Activated CD4-positive, alpha-beta memory T cell treated with anti-CD3 and anti-CD28 coated beads for 36 hours (primary cell): ENCODE data around the gene S100A16. TPM values are rescaled to one million over a fixed set of nuclear protein-coding genes. Genes with fewer than 3 reads are reported as not detected.

Source experiments
- CTCF ChIA-PET: fragments of 350-600 bp; sonication (Branson Sonifier 250); formaldehyde crosslinking; loops from one replicate; lab custom pipeline; 2021; ENCODE audit warnings: antibody characterized with exemption, inconsistent platforms; lab: Charles Lee
- POLR2A ChIA-PET: fragments of 350-600 bp; sonication (Branson Sonifier 250); formaldehyde crosslinking; loops from one replicate; lab custom pipeline; 2021; ENCODE audit warnings: antibody characterized with exemption; lab: Charles Lee
- DNase-seq: peaks from one replicate; pipeline ENCODE4 v3.0.0-alpha.2; 2020
- H3K27ac Mint-ChIP-seq: one replicate; pipeline ENCODE4 v1.8.0; 2021; ENCODE audit warnings: mixed read lengths
- H3K27me3 Mint-ChIP-seq: one replicate; pipeline ENCODE4 v1.8.0; 2021; ENCODE audit warnings: mixed read lengths
- H3K36me3 Mint-ChIP-seq: one replicate; pipeline ENCODE4 v1.8.0; 2021; ENCODE audit warnings: mixed read lengths
- H3K4me1 Mint-ChIP-seq: one replicate; pipeline ENCODE4 v1.8.0; 2021; ENCODE audit warnings: low read depth, mixed read lengths
- H3K4me3 Mint-ChIP-seq: one replicate; pipeline ENCODE4 v1.8.0; 2021; ENCODE audit warnings: mild to moderate bottlenecking, mixed read lengths
- H3K9me3 Mint-ChIP-seq: one replicate; pipeline ENCODE4 v1.8.0; 2021; ENCODE audit warnings: mixed read lengths
- intact Hi-C: fragments of 100-400 bp; cut with micrococcal nuclease; formaldehyde crosslinking; loops from one replicate; pipeline ENCODE4 v1.15.1; 2023
- total RNA-seq, 2 experiments: library from RNA; stranded (reverse); gene quantifications; one replicate each; pipeline ENCODE4 v1.2.3, GENCODE V29; 2021

Gene S100A16
- not detected for total RNA-seq

DNA sequence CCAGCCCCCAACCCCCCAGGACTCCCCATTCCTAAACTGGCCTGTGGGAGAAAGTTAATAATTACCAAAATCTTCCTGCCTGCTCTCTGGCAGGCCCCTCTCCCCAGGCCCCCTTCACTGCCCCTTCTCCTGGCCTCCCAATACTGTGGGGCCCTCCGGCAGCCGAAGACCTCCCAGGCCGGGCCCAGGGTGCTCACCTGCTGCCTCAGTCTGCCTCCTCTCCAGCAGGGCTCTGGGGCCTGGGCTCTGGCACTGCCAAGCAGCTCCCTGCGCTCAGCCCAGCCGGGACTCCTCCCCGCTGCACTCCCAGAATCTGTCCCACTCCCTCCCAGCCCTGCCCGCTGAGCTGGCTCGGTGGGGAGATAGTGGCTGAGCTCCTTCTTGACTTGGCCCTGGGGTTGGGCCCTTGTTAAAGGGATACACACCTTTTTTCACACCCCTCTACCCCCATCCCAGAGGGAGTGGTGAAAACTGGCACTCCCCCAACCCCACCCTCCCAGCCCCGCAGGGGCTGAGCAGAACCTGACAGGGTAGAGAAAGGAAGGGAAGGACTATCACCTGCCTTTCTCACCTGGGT is at the start of gene S100A16:
TSS of gene S100A16 (minus strand) at position 383 of the 577 bp plus-strand sequence. CDS start 4,986 bp downstream, outside the sequence.
- intact Hi-C loops: no loop called here
- H3K4me3 Mint-ChIP-seq: no peak within 1 kb of the TSS
- CTCF ChIA-PET: interaction anchor here (3.6 kb wide), 1 partner anchor 80 kb away, joined by 14 read pairs; no protein-coding TSS in a partner anchor
- H3K27me3 Mint-ChIP-seq: no peaks in the 10 kb centered on the region
- H3K36me3 Mint-ChIP-seq: no peaks in the 10 kb centered on the region
- DNase-seq: no peak
- no peaks in the 10 kb centered on the region for H3K9me3 Mint-ChIP-seq
- no peak within 1 kb of the TSS for H3K27ac Mint-ChIP-seq
- POLR2A ChIA-PET: no interaction called here
- no peaks in the 10 kb centered on the region for H3K4me1 Mint-ChIP-seq

DNA sequence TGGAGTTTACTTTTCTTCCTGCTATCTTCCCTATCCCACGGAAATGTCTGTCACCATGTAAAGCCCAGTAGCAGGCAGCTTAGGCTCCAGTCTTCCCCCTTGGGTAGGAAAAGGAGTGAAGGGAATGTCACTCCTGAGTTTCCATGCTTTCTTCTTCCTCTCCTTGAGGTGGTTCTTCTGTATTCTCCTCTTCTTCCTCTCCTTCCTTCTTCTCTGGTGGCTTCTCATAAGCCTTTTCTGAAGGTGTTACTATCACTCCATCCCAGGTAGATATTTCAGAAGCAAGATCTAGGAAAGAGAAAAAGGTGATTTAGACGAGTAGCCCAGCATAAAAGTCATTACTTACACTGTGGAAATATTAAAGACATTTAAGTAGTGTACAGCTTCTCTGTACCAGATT is 49.3 kb upstream of the S100A16 start:
- ChIA-PET CTCF (interaction anchor here (0.7 to 1.4 kb wide), 2 partner anchors 9 to 90 kb away, joined by 3 to 5 read pairs; no protein-coding TSS in a partner anchor), POLR2A (interaction anchor here (1.0 to 1.5 kb wide), 2 partner anchors 15 to 127 kb away, joined by 3 read pairs; partner anchors contain the start of gene S100A6)
- peaks cover 17% of the 10 kb centered on the region for H3K4me1 Mint-ChIP-seq
- no peak for DNase-seq
- H3K27ac Mint-ChIP-seq: no peak overlapping the region
- H3K9me3 Mint-ChIP-seq: no peaks in the 10 kb centered on the region
- intact Hi-C loops: no loop called here
- no peak overlapping the region for H3K4me3 Mint-ChIP-seq
- H3K36me3 Mint-ChIP-seq: peaks cover 53% of the 10 kb centered on the region
- no peaks in the 10 kb centered on the region for H3K27me3 Mint-ChIP-seq

DNA sequence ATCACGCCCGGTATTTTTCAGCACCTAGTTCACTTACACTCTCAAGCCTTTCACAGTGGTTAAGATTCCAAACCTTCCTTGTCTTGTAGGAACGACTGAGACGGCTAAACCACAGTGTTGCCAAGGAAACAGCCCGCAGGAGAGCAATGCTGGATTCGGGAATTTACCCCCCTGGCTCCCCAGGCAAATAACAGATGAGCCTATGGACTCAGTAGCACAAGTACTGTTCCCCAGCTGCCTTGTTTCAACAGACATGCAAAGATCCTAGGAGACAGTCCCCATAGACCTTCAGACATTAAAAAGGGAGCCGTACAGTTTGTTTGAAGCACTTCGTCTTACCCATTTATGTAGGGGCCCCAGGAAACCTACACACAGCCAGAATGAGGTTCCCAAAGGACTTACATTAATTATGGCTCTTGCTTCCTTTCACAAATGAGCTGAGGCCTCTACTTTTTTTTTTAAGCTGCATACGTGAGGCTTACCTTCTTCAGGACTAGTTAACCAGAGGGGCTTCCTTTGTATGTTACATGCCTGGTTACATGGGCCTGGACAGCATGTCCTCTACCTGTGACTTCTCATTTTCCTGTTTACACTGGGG is 48.3 kb upstream of the S100A16 start:
- H3K27ac Mint-ChIP-seq: no peak overlapping the region
- no peaks in the 10 kb centered on the region for H3K9me3 Mint-ChIP-seq
- CTCF ChIA-PET: no interaction called here
- DNase-seq: no peak
- H3K4me1 Mint-ChIP-seq: peaks cover 17% of the 10 kb centered on the region
- intact Hi-C loops: no loop called here
- no peaks in the 10 kb centered on the region for H3K27me3 Mint-ChIP-seq
- peaks cover 50% of the 10 kb centered on the region for H3K36me3 Mint-ChIP-seq
- POLR2A ChIA-PET: interaction anchor here (0.7 to 1.5 kb wide), 3 partner anchors 14 to 126 kb away, joined by 3 read pairs; partner anchors contain the start of gene S100A6
- H3K4me3 Mint-ChIP-seq: no peak overlapping the region

- H3K36me3 Mint-ChIP-seq: peaks cover 35% of the 10 kb centered on the region
- no peaks in the 10 kb centered on the region for H3K27me3 Mint-ChIP-seq
- H3K27ac Mint-ChIP-seq: peak overlapping the region; percentile 82
- CTCF ChIA-PET: interaction anchor here (1.0 to 1.7 kb wide), 6 partner anchors 13 to 149 kb away, joined by 3 to 6 read pairs (median 4); partner anchors contain the start of gene CHTOP
- POLR2A ChIA-PET: interaction anchor here (0.6 to 2.6 kb wide), 5 partner anchors 11 to 331 kb away, joined by 4 to 12 read pairs (median 7); partner anchors contain the start of genes CHTOP, ILF2 and RPS27
- H3K9me3 Mint-ChIP-seq: no peaks in the 10 kb centered on the region
- DNase-seq: no peak
- peaks cover 17% of the 10 kb centered on the region for H3K4me1 Mint-ChIP-seq
- intact Hi-C loops: loop anchor here (5.0 to 10.0 kb wide), 2 partner anchors 92 to 1345 kb away; partner anchors contain the start of genes S100A2 and ZBTB7B
- peak overlapping the region; percentile 93 for H3K4me3 Mint-ChIP-seq
Measured at GRCh38 chr1:153659656-153660055, 46.7 kb upstream of the S100A16 start.

GRCh38 chr1:153659175-153659534 is 46.2 kb upstream of the S100A16 start:
- no peaks in the 10 kb centered on the region for H3K9me3 Mint-ChIP-seq
- intact Hi-C loops: loop anchor here (5.0 to 10.0 kb wide), 2 partner anchors 92 to 1346 kb away; partner anchors contain the start of genes S100A2 and ZBTB7B
- no peak for DNase-seq
- H3K4me1 Mint-ChIP-seq: peaks cover 17% of the 10 kb centered on the region
- H3K36me3 Mint-ChIP-seq: peaks cover 31% of the 10 kb centered on the region
- ChIA-PET CTCF (interaction anchor here (0.6 to 1.7 kb wide), 7 partner anchors 13 to 149 kb away, joined by 3 to 6 read pairs (median 3); partner anchors contain the start of gene CHTOP), POLR2A (interaction anchor here (1.3 to 2.6 kb wide), 6 partner anchors 9 to 331 kb away, joined by 4 to 16 read pairs (median 9); partner anchors contain the start of genes CHTOP, ILF2 and RPS27)
- H3K27ac Mint-ChIP-seq: peak overlapping the region; percentile 82
- H3K27me3 Mint-ChIP-seq: no peaks in the 10 kb centered on the region
- peak overlapping the region; percentile 93 for H3K4me3 Mint-ChIP-seq

DNA sequence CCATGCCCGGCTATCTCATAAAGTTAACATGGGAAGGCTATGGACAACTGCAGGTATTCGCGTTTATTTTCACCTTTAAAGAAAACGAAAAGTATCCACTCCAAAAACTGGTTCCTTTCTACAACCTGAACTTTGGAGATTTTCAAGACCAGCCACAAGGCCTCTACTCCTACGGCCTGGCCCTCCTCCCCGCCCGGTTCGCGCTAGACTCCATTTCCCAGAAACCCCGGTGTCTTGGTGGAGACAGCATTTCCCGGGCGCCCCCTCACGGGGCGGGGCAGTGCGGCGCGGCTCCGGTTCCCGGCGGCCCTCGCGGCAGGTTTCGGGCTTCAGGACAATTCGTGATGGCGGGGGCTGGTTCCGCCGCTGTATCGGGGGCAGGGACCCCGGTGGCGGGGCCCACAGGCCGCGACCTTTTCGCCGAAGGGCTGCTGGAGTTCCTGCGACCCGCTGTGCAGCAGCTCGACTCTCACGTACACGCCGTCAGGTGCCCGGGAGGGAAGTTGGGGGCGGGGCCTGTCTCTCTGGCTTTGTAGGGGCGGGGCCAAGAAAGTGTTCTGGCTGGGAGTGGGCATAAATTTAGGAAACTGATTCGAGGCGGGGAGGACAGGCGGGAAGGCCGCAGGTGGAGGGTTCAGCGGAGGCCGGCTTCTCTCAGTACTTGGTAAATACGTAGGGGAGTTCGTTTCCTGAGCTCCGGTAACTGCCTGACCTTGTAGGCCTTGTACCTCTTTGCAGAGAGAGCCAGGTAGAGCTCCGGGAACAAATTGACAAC is 45.6 kb upstream of the S100A16 start, which contains the start of gene SNAPIN:
TSS of gene SNAPIN (plus strand) at position 304 of the 775 bp plus-strand sequence. CDS start at position 345, 41 bp downstream.
- H3K9me3 Mint-ChIP-seq: no peaks in the 10 kb centered on the region

DNA sequence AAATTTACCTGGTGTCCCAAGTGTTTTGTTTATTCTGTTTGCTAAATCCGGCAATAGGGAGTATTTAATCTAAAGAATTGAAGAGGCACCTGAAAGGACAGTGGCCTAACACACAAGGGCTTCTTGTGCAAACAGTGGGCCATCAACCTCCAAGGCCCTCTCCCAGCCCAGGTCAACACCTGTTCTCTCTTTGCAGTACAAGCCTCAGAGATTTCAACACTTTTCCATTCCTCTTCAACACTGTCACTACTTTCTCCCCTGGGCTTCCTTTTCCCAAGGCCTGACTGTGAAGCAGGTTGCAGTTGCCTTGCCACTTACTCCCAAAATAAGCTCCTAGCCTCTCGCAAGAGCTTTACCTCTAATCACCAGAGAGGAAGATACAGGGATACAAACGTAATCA is 42.4 kb upstream of the S100A16 start:
- ChIA-PET POLR2A (no interaction called here), CTCF (interaction anchor here (1.3 kb wide), 1 partner anchor 145 kb away, joined by 4 read pairs; no protein-coding TSS in a partner anchor)
- intact Hi-C loops: loop anchor here (5.0 to 10.0 kb wide), 2 partner anchors 88 to 1349 kb away; partner anchors contain the start of genes S100A2 and ZBTB7B

More for the DNA sequence above, 45.6 kb upstream of the S100A16 start, which contains the start of gene SNAPIN:
- peak within 1 kb of the TSS; percentile 82 for H3K27ac Mint-ChIP-seq
- H3K4me1 Mint-ChIP-seq: peaks cover 17% of the 10 kb centered on the region
- DNase-seq: peak; percentile 95
- CTCF ChIA-PET: interaction anchor here (0.6 to 1.7 kb wide), 7 partner anchors 14 to 148 kb away, joined by 3 to 6 read pairs (median 3); partner anchors contain the start of gene CHTOP
- peaks cover 27% of the 10 kb centered on the region for H3K36me3 Mint-ChIP-seq
- intact Hi-C loops: loop anchor here (1.0 to 10.0 kb wide), 4 partner anchors 13 to 1346 kb away; partner anchors contain the start of genes CHTOP, S100A2 and ZBTB7B
- POLR2A ChIA-PET: interaction anchor here (1.3 to 2.6 kb wide), 6 partner anchors 9 to 332 kb away, joined by 4 to 16 read pairs (median 9); partner anchors contain the start of genes CHTOP, ILF2 and RPS27
- peak within 1 kb of the TSS; percentile 93 for H3K4me3 Mint-ChIP-seq
- no peaks in the 10 kb centered on the region for H3K27me3 Mint-ChIP-seq

GRCh38 chr1:153652805-153653500 is 40.0 kb upstream of the S100A16 start:
- no peak for DNase-seq
- Mint-ChIP-seq H3K9me3 (no peaks in the 10 kb centered on the region), H3K4me3 (no peak overlapping the region), H3K27ac (no peak overlapping the region), H3K36me3 (no peaks in the 10 kb centered on the region), H3K4me1 (peaks cover 16% of the 10 kb centered on the region), H3K27me3 (no peaks in the 10 kb centered on the region)
- intact Hi-C loops: loop anchor here (10.0 kb wide), 1 partner anchor 1352 kb away; the partner anchor contains the start of gene ZBTB7B
- POLR2A ChIA-PET: interaction anchor here (2.4 kb wide), 1 partner anchor 19 kb away, joined by 6 read pairs; the partner anchor contains the start of gene CHTOP
- CTCF ChIA-PET: interaction anchor here (1.4 to 2.1 kb wide), 2 partner anchors 121 to 143 kb away, joined by 4 to 7 read pairs; no protein-coding TSS in a partner anchor

More for the DNA sequence above, 42.4 kb upstream of the S100A16 start:
- H3K27ac Mint-ChIP-seq: no peak overlapping the region
- H3K4me3 Mint-ChIP-seq: no peak overlapping the region
- H3K36me3 Mint-ChIP-seq: peaks cover 1% of the 10 kb centered on the region
- no peaks in the 10 kb centered on the region for H3K27me3 Mint-ChIP-seq
- no peak for DNase-seq
- H3K4me1 Mint-ChIP-seq: peaks cover 15% of the 10 kb centered on the region
- H3K9me3 Mint-ChIP-seq: no peaks in the 10 kb centered on the region

- Mint-ChIP-seq H3K36me3 (peaks cover 2% of the 10 kb centered on the region), H3K4me3 (no peak overlapping the region), H3K4me1 (peaks cover 21% of the 10 kb centered on the region), H3K27me3 (no peaks in the 10 kb centered on the region), H3K9me3 (no peaks in the 10 kb centered on the region), H3K27ac (no peak overlapping the region)
- no peak for DNase-seq
- intact Hi-C loops: loop anchor here (10.0 kb wide), 1 partner anchor 1353 kb away; the partner anchor contains the start of gene ZBTB7B
- POLR2A ChIA-PET: interaction anchor here (0.7 to 2.4 kb wide), 4 partner anchors 13 to 76 kb away, joined by 3 to 6 read pairs (median 4); partner anchors contain the start of genes CHTOP and INTS3
- CTCF ChIA-PET: interaction anchor here (0.9 to 2.1 kb wide), 5 partner anchors 14 to 157 kb away, joined by 3 to 7 read pairs (median 4); no protein-coding TSS in a partner anchor
Measured at GRCh38 chr1:153651771-153652170, 38.8 kb upstream of the S100A16 start.

DNA sequence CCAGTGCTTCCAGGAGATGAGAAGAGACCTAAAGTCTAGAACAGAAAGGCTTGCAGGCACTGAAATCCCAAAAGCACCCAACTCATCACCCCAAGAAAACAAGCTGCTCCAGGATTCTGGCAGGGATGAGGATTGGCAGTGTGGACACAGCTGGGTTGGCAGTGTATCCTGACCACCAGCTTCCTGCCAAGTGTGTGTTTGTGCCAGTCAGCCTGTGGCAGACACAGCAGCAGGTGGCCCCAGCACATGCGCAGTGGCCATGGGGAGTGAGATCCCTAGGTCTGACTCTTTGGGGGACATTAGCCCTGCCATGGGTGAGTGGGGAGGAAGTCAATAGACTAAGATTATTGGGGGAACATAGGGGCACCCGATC is 36.9 kb upstream of the S100A16 start:
- Mint-ChIP-seq H3K27me3 (no peaks in the 10 kb centered on the region), H3K9me3 (no peaks in the 10 kb centered on the region), H3K4me1 (peaks cover 25% of the 10 kb centered on the region), H3K4me3 (no peak overlapping the region), H3K27ac (peak overlapping the region; percentile 43), H3K36me3 (peaks cover 18% of the 10 kb centered on the region)
- ChIA-PET POLR2A (interaction anchor here (0.8 to 4.1 kb wide), 3 partner anchors 10 to 15 kb away, joined by 6 to 24 read pairs (median 6); partner anchors contain the start of gene CHTOP), CTCF (no interaction called here)
- DNase-seq: no peak
- intact Hi-C loops: loop anchor here (10.0 kb wide), 1 partner anchor 1355 kb away; the partner anchor contains the start of gene ZBTB7B
